ENCODE results near the gene WDR38.

WDR38 gene

DNA sequence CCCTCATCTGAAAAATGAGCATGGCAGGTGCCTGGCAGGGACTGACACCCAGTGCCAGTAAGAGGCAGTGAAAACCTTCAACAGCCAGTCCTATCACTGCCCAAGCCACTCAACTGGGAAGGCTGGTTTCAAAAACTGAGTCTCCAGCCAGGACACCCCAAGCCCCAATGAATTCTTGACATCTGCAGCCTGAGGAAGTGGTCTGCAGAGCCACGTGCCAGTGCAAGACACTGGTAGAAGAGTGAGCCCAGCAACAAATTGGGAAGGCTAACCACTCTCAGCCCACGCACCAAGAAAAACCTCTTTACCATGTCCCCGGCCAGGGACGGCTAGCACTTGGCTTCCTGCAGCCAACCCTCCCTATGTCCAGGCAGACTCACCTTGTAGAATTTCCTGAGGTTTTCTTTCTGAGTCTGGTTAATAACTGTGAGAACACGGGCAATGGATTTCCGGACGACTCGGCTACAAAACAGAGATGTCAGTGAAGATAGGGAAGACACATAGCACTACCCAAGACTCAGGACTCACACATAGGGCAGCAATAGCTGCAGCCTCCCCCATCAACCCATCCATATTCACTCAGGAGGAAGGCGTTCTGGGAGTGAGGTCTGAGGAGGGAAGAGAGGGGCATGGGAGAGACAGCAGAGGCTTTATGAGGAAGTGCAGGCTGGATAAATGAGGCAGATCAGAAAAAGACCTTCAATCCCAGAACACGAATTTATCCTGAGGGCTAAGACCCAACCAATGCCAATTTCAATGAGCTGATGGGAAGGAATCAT, 6.7 kb downstream of the WDR38 start:
- no peak for DNase-seq

DNA sequence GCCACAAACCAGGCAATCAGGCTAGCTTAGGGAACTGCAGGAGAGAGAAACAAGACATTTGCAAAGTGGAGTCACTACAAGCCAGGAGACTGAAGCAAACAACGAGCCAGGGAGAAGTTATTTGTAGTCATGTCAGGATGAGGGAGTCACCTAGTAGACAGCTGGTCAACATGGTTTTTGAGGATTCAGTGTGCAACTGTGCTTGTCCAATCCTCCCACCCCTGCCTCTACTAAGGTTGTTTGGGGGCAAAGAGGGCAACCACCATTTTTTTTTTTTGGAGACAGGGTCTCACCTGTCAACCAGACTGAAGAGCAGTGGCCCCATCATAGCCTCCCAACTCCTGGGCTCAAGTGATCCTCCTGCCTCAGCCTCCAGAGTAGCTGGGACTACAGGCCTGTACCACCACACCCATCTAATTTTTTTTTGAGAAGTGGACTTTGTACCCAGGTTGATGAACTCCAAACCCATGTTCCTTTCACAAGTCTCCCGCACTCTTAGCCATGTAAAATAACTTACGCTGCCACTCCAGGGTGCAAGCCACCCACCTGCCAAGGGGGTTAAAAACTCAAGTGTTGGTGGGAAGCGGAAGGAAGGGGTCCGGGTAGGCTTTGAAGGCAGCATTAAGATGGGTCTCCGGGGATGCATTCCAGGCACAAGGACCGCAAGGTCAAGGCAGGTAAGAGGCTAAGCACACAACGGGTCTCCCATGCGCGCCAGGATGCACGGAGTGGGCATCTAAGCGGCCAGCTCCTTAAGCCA, 7.5 kb downstream of the WDR38 start:
- no peak for DNase-seq

DNA sequence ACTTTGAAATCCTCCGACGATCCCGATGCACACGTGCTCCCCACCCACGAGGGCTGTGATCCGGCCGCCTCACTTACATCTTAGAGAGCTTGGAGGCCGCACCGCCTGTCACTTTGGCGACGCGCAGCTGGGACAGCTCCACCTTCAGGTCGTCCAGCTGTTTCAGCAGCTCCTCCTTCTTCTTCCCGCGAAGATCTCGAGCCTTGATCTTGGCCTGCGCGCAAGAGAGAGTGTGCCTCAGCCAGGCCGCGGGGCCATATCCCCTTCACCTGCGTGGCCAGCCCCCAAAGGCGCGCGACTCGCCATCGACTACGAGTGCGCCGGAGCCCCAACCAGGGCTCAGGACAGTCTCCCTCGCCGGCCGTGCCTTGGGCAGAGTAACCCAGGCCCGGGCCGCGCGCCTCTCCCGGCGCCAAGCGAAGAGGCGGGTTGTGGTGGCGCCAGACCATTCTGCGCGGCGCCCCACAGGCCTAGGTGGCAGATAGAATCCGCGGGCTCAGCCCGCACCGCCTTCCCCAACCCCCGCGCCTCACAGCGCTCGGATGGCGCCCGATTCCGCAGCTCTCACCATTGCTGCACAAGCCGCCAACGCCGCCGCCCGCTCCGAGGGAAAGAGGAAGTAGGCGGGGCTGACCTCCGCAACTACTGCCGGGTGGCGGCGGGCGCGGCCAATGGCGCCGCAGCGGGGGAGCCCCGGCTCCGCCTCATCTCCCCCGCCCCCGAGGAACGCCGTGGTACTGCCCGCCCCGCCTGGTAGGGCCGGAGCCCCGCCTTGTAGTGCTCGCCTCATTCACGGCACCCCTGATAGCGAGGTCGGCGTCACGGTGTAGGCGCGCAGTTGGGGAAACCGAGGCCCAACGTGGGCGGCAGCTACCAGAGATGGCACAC, 8.3 kb downstream of the WDR38 start, which contains the start of the genes ARPC5L and RPL35:
TSS of gene ARPC5L (plus strand) at position 789 of the 888 bp plus-strand sequence. CDS start 7,161 bp downstream, outside the sequence.
TSS of gene RPL35 (minus strand) at position 616 of the 888 bp plus-strand sequence. CDS start at position 571, 45 bp downstream.
- peak; percentile 95 for DNase-seq

DNA sequence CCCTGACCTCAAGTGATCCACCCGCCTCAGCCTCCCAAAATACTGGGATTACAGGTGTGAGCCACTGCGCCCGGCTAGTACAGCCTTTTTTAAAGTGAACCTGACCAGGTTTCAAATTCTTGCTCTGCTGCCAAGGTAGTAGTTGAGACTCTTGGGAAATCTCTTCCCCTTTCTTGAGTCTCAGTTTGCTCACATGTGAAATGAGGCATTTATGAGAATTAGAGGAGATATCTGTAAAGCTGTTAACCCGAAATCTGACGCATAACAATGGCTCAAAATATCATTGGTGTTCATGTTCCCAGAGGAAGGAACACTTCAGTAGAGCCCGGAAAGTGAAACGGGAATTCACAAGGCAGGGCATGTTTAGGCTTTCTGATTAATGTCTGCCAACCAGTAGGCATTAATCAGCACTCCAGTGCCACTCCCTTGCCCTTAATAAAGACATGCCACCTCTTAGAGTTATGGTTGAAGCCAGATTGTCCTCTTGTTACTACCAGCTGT, 10.2 kb downstream of the WDR38 start:
- DNase-seq: no peak

DNA sequence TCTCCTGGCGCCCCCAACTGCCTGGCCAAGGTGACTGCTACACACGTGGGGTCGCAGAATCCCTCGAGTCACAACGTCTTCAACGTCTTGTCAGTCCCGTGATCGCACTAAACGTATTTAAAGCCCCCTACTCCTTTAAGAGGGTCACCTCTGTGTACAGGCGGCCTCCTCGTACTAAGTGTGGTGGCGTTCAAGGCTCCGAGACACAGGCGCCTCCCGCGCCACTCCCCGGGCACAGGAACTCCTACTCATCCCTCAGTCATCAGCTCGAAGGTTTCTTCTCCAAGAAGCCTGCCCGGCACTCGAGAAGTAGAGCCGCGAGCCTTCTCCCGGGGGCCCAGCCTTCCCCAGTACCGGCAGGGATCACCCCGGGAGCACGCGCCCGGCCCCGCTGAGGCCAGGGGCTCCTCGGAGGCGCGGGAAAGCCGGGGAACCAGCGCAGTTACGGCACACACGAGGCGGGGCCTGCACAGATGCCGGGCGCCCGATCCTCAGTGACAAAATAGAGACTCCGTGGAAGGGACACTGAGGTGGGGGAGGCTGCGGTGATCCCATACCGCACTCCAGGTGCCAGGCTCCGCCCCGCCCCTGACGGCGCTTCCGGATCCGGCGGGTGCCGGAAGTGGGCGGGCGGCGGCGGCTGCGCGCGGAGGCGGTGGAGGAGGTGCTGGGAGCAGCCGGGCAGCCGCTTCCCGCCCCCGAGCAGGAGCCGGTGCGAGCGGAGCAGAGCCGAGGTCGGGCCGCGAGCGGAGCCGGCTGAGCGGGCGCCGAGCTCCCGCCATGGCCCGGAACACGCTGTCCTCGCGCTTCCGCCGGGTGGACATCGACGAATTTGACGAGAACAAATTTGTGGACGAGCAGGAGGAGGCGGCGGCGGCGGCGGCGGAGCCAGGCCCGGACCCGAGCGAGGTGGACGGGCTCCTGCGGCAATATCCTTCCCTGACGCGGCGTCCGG, 15.5 kb downstream of the WDR38 start:
- DNase-seq: peak; percentile 93

DNA sequence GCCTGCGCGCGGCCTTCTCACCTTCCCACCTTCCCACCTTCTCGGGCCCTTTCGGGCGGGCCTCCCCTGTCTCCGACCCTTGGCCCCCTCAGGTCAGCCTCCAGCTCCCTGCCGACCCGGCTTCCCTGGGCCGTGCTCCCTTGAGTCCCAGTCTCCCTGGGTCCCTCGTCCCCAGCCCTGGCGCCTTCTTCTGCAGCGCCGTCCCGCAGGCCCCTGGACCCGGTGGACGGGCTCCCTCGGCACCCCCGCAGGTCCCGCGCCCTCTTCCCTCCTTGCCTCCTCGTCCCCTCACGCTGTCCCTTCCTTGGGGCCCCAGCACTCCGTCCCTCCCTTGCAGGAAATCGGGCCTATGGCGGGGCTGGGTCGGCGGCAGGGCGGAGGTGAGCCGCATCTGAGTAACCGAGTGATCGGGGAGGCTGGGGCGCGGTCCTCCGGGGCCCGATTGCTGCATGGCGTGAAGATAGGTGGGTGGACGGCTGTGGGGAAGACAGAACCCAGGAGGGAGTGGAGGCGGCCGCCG, 16.3 kb downstream of the WDR38 start:
- DNase-seq: no peak

DNA sequence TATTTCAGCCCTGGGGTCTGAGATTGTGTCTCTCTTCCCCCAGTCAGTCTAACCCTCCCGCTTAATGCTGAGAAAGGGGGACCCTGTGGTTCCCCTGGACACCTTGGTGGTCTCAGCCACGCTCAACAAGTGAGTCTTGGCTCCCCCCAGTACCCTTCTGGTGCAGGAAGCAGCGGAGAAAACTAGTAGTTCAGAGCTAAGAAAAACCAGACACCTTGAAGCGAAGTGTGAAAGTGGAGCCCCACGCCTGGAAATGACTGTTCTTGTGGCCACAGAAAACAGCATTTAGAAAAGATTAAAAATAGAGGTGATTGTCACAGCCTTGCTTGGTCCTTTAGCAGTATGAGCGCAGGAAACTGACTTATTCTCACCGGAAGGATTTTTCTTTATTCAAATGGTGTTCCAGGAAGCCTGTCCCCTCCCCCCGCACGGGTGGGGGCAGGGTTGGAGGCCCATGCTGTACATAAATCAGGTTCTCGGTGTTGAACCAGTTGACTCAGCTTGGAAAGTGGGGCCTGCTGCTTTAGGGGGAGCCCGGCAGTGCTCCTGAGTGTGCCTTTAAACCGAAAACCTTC, 16.8 kb downstream of the WDR38 start:
- DNase-seq: peak; percentile 85

DNA sequence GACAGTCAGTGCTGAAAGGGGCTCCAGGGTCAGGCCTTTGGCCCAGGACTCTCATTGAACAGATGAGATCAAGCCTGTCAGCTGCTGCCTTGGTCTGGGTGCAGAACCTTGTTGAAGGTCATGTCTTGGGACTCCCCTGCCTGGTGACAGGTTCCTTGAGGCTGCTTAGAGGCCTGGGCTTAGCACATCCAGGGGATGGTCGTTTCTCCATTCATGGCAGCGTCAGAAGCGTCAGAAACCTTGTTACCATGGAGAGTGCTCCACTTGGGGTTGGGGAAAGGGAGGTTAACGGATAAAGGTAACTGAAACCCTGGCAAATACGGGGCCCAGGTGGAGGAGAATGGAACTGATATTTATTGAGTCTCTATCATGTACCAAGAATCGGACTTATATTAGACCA, 17.5 kb downstream of the WDR38 start:
- DNase-seq: no peak

DNA sequence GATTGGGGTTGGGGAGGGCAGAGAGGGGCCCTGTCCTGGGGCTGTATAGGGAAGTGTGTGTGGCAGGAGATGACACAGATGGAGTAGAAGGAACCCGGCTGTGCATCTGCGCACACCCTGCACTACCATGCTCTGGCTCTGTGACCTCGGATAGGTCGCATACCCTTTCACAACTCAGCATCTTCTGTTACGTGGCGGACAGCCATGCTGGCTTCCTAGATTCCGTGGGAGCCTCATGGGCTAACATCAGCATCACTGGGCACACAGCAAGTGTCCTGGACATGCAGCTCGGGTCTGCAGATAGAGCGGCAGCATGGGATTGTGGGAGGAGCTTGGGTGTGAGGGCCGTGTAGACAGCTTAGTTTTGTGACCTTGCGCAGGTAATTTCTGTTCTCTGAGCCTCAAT, 17.9 kb downstream of the WDR38 start:
- DNase-seq: no peak

DNA sequence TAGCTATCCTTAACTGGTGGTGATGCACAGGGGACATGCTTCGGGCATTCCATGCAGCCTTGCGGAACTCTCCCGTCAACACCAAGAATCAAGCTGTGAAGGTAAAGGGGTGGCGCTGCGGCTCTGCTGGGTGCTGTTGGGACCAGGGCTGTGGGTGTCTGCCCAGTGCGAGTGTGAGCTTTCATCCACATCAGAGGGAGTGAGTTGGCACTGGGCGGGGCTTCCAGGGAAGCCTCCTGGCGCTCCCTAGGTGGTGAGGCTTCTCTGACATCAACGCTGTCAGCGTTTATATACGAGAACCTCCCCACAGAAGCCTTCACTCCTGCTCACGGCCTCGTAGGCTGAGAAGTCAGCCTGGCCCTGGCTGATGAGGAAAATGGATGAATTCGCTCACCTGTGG, 20.4 kb downstream of the WDR38 start:
- no peak for DNase-seq

DNA sequence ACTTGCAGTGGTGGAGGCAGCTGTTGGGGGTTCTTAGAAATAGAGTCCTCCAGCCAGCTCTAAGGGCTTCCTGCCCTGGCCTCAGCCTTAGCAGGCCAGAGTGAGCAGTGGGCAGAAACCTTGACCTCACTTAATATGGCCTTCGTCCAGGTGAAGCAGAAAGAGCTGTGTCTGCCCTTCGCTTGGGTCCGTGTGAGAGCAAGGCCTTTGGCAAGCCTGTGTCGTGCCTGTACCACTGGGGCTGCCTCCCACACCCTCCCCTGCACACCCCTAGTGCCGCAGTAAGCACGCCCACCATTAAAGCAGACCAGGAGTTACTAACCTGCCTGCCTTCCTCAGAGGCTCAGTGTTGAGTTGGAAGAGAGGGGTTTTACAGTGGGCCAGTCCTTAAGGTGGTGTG, 22.2 kb downstream of the WDR38 start:
- no peak for DNase-seq

DNA sequence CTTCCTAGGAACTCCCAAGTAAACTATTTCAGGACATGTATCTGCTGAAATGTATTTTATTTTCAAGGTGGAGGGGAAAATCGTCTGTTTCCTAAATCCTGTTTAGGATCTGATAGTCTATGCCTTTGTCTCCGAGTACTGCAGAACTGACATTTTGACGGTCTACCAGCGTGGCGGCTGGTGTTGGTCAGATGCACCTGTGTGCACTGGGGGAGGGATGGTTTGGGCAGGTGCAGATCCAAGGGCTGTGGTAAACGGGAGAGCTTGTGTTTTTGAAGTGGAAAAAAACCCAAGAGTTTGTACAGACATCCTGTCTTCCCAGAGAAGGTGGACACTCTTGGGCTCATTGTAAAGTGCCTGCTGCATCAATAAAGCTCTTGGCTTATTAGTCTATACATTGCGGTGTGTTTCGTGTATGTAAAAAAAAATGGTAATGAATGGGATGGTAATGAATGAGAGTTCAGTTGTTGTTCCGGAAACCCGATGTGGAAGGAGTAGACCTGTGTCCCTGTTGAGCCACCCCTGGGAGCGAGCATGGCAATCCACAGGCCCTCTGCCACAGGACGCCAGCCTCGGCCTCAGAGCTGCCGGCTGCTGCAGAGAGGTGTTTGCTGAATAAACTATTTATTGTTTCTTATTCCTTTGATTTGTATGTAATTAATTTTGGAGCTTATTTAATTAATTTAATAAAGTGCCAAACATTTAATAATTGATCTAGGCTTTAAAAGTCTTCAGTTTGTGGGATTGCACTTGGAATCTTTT, 23.9 kb downstream of the WDR38 start:
- no peak for DNase-seq

DNA sequence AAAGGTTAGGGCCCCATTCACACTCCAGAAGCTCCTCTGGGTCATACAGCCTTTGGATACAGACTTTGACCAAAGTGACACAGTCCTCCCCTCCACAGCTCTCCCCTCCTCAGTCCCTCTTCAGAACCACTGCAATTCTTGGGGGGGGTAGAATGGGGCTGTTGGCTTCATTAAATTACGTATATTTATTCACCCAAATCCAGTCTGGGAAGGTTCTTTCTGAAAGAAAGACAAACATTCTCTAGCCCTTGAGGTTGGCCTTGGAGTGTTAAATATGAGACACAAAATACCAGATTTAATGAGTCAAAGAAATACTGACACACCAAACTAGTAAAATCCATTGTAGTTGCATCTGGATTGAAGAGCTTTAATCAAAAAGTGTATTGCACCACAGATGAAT, 24.8 kb downstream of the WDR38 start:
- no peak for DNase-seq

DNA sequence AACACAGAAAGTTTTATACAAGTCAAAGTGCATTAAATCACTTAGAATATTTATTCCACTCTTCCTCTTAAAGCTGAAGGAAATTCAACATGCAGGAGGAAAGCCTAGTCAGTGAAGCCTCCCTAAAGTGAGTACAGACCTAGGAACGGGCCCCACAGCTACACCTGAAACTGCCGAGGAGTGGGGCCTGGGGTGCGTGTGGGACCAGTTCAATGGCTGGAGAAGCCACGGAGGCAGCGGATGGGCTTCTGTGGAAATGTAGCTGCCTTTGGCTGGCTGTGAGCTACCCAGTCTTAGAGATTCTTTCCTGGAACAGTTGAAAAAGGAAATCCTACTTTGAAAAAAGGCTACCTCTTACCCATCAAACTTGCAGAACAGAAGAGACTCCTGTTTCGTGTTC, 25.3 kb downstream of the WDR38 start:
- DNase-seq: no peak

DNA sequence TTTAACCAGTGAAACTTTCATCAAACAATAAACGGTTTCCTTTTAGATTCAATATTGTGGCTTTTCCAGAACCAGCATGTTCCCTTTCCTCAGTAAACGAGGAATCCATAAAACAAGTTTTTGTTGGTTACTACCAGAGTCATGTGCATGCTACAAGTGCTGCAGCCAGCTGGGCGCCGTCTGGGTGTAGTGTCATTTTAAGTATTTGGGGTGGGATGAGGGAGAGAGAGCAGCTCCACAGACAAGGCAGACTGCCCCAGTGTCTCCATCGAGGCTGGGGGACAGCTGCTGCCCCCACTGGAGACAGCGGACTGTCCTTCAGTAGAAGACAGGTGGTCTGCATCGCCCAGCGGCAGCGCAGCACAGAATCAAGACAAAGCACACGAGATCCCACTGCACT, 26.0 kb downstream of the WDR38 start:
- DNase-seq: no peak

DNA sequence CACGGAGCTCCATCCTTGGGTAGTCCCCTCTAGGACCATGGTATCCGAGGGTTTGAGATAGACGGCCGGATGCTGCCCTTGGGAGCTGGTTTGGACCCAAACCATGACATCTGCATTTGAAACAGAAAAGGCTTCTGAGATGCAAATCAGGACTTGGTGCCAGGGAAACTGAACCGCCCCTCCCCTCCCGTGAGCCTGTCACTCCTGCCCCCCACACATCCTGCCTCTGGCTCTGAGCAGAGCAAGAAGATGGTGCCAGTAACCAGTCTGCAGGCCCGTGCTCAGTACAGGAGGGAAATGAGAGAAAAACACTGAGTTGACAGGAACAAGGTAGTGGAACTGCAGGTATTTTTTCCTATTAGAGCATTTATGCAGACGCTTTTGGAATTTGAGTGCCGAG, 27.2 kb downstream of the WDR38 start:
- DNase-seq: no peak

DNA sequence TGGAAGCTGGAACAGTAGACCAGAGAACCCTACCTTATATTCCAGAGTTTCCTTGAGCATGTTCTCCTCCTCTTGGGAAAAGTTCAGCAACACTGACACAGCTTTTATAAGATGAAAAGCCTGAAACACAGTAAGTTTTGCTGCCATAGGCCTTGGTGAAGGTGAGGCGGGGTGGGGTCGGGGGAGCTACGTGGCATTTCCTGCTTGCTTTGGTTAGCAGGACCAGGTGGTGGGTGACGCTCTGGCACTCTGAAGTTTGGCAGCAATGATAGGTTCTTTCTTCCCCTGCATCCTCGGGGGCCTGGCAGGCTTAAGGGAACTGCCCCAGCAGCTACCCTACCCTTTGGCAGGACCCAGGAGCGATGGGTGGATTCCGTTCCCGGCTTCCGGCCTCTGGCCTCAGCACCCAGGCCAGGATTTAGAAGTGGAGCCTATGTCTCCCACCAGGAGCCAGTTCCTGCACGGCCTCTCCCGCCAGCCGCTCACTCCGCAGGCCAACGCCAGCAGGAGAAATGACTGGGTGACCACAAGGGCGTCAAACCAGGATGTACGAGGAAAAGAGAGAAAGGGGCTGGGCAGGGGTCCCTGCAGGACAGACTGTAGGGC, 28.0 kb downstream of the WDR38 start:
- DNase-seq: no peak

DNA sequence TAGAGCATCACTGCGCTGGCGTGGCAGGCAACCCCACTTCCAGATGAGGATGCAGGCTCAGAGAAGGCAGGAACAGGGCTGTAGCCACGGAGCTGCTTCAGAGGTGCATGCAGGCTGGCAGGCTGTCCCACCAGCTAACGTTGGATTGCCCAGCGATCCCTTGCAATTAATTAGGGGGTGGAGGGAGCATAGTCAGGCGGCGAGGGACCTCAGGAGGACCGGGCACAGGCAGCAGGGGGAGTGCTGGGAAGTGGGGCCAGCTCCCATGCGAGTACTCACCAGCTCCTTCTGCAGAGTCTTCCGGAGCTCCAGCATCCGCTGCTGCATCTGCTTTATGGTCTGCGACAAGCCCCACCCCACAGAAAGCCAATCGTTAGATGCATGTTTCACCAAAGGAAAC, 29.0 kb downstream of the WDR38 start:
- DNase-seq: no peak

DNA sequence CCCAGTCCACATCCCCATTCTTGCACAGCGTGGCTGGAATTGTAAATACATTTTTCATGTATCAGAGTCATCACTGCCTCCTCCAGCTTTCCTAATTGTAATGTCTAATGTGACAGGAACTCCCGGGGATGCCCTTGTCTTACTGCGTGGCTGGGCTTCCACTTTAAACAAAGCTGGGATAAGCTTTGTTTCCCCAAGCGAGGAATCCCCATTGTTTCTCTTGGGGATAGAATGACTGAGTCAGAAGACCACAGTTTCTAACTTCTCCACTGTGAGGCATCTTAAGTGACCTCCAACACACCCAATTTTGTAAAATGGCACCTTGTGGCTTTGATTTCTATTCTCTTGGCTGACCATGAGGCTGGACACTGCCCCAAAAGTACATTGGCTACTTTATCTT, 31.1 kb downstream of the WDR38 start:
- DNase-seq: no peak

DNA sequence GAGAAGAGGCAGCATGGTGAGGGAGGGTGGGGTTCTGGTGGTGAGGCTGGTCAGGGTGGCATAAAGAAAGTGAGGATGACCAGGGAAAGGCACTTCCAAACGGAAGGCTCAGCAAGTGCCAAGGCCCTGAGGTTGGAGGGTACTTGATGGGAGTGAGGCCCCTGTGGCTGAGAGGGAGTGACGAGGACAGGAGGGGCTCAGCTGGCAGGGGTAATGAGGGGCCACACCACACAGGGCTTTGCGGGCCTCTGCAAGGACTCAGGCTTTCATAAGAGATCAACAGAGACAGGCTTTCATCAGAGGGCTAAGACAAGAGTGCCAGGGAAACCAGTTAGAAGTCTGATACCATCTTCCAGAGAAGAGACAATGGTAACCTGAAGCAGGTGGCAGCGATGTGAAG, 32.3 kb downstream of the WDR38 start:
- no peak for DNase-seq

Measured in activated T-cell treated with anti-CD3 and anti-CD28 coated beads, Interleukin-2, amount 50 U/mL, for 1 hour (primary cell).